ENCODE results near the gene FNDC3B. TPM values are rescaled to one million over a fixed set of nuclear protein-coding genes. Genes with fewer than 3 reads are reported as not detected.

The FNDC3B gene
- total and polyA plus RNA-seq, 4 donors, result 13.3 to 175 (median 100) TPM

- 97 to 98% methylated on average over 2 of the region's 2 CpGs for WGBS, 2 donors
- DNase-seq (no peak), ATAC-seq (ENCODE audit: insufficient read depth, low FRiP score) (no peak)
- Histone ChIP-seq H3K27me3 (ENCODE audit: control insufficient read depth in 3 of 3, insufficient read depth in 3 of 3, low read length in 2 of 3) (no peaks in the 10 kb centered on the region), H3K36me3 (ENCODE audit: control insufficient read depth in 4 of 4, insufficient read depth in 4 of 4, low read length in 4 of 4) (peaks cover 0 to 3% (median 2%) of the 10 kb centered on the region in 4 donors), H3K27ac (ENCODE audit: low read depth in 1 of 2, low read length in 1 of 2) (no peak overlapping the region), H3K9ac (ENCODE audit: insufficient read depth in 1 of 2, low read length in 2 of 2) (no peak overlapping the region), H3K4me1 (ENCODE audit: control insufficient read depth in 5 of 5, insufficient read depth in 5 of 5, low read length in 5 of 5) (peaks cover 0 to 39% (median 0%) of the 10 kb centered on the region in 5 donors), H3K4me3 (no peak overlapping the region), H3K9me3 (ENCODE audit: control insufficient read depth in 4 of 4, insufficient read depth in 3 of 4, low read length in 3 of 4) (no peaks in the 10 kb centered on the region)
- TF ChIP-seq, protein P1, sequence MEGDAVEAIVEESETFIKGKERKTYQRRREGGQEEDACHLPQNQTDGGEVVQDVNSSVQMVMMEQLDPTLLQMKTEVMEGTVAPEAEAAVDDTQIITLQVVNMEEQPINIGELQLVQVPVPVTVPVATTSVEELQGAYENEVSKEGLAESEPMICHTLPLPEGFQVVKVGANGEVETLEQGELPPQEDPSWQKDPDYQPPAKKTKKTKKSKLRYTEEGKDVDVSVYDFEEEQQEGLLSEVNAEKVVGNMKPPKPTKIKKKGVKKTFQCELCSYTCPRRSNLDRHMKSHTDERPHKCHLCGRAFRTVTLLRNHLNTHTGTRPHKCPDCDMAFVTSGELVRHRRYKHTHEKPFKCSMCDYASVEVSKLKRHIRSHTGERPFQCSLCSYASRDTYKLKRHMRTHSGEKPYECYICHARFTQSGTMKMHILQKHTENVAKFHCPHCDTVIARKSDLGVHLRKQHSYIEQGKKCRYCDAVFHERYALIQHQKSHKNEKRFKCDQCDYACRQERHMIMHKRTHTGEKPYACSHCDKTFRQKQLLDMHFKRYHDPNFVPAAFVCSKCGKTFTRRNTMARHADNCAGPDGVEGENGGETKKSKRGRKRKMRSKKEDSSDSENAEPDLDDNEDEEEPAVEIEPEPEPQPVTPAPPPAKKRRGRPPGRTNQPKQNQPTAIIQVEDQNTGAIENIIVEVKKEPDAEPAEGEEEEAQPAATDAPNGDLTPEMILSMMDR (IDR thresholded peaks at IDR 0.05; ENCODE audit: control extremely low read depth, extremely low read depth), result no peak
These were observed 36.8 kb downstream of the FNDC3B start for GRCh38 chr3:172076212-172076611.

DNA sequence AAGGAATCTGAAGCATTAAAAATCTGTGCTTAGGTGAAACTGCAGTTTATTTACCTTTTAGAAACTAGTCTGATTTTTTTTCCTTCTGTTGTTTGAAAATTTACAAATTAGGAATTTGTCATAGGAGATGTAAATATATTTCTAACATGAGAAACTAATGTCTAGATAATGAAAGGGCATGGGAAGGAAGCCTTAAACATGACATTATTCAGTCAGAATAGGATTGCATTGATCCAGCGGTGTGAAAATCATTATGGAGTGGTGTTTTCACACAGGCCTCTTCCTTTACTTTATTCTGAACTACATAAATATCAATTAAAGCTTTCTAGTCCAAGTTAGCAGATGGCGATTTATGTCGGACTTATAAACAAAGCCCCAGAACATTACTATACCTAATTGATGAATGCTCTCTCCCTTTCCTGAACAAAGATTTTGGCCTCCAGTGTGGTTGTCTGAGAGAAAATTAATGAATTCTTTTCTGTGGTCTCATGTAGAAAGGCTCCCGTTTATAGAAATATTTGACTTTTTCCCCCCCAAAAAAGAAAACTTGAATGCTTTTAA is 37.9 kb downstream of the FNDC3B start:
- H3K27ac ChIP-seq (ENCODE audit: low read depth in 1 of 2, low read length in 1 of 2), result no peak overlapping the region
- WGBS, 2 donors, result 86 to 91% methylated on average over 4 of the region's 4 CpGs
- TF ChIP-seq, protein P1 (IDR thresholded peaks at IDR 0.05; ENCODE audit: control extremely low read depth, extremely low read depth), result no peak
- no peak for DNase-seq
- peaks cover 0 to 31% (median 3%) of the 10 kb centered on the region in 5 donors for H3K4me1 ChIP-seq (ENCODE audit: control insufficient read depth in 5 of 5, insufficient read depth in 5 of 5, low read length in 5 of 5)
- H3K36me3 ChIP-seq (ENCODE audit: control insufficient read depth in 4 of 4, insufficient read depth in 4 of 4, low read length in 4 of 4), result peaks cover 0 to 3% (median 3%) of the 10 kb centered on the region in 4 donors
- H3K9ac ChIP-seq (ENCODE audit: insufficient read depth in 1 of 2, low read length in 2 of 2), result no peak overlapping the region
- no peaks in the 10 kb centered on the region for H3K9me3 ChIP-seq (ENCODE audit: control insufficient read depth in 4 of 4, insufficient read depth in 3 of 4, low read length in 3 of 4)
- no peaks in the 10 kb centered on the region for H3K27me3 ChIP-seq (ENCODE audit: control insufficient read depth in 3 of 3, insufficient read depth in 3 of 3, low read length in 2 of 3)
- no peak for ATAC-seq (ENCODE audit: insufficient read depth, low FRiP score)
- no peak overlapping the region for H3K4me3 ChIP-seq

DNA sequence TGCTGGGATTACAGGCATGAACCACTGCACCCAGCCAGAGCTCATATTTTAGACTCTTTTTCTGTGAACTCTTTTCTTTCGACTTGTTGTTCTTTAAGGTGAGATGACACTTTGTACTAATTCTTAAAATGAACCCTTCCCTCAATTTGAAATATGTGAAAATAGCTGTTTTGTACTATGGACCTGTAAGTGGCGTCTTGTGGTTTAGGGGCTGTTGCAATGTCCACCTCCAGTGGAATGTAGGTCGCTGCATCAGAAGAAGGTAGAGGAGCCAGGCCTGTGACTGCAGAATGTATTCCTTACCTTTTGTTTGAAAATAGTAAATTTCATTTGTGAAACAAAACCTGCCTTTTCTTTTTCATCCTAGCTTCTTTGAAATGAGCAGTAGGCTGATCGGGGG is 38.9 kb downstream of the FNDC3B start:
- no peak overlapping the region for H3K9ac ChIP-seq (ENCODE audit: insufficient read depth in 1 of 2, low read length in 2 of 2)
- ATAC-seq (ENCODE audit: insufficient read depth, low FRiP score) (no peak), DNase-seq (no peak)
- no peak overlapping the region for H3K4me3 ChIP-seq
- H3K27ac ChIP-seq (ENCODE audit: low read depth in 1 of 2, low read length in 1 of 2), result no peak overlapping the region
- no peaks in the 10 kb centered on the region for H3K9me3 ChIP-seq (ENCODE audit: control insufficient read depth in 4 of 4, insufficient read depth in 3 of 4, low read length in 3 of 4)
- H3K36me3 ChIP-seq (ENCODE audit: control insufficient read depth in 4 of 4, insufficient read depth in 4 of 4, low read length in 4 of 4), result peaks cover 0 to 6% (median 3%) of the 10 kb centered on the region in 4 donors
- no peaks in the 10 kb centered on the region for H3K27me3 ChIP-seq (ENCODE audit: control insufficient read depth in 3 of 3, insufficient read depth in 3 of 3, low read length in 2 of 3)
- WGBS, 2 donors, result 64 to 82% methylated on average over 4 of the region's 4 CpGs
- TF ChIP-seq, protein P1 (IDR thresholded peaks at IDR 0.05; ENCODE audit: control extremely low read depth, extremely low read depth), result no peak
- peaks cover 0 to 29% (median 4%) of the 10 kb centered on the region in 5 donors for H3K4me1 ChIP-seq (ENCODE audit: control insufficient read depth in 5 of 5, insufficient read depth in 5 of 5, low read length in 5 of 5)

DNA sequence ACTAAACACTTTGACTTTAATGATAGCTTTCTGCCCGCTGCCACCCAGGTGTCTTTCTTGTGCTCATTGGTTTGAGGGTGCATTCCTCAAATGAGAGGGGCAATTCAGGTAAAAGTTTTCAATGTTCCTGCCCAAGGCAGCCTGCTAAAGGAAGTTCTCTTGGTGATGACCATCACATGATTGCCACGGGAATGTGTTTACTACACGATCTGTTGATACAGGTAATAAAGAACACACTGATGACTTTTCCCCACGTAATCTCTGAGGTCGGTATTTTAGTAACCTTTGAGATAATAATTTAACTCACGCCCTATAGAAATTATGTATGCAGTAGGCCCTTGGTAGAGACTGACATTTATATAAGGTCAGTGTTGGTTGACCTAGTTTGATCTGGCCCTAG is 39.3 kb downstream of the FNDC3B start:
- TF ChIP-seq, protein P1 (IDR thresholded peaks at IDR 0.05; ENCODE audit: control extremely low read depth, extremely low read depth), result no peak
- no peak overlapping the region for H3K9ac ChIP-seq (ENCODE audit: insufficient read depth in 1 of 2, low read length in 2 of 2)
- no peak for ATAC-seq (ENCODE audit: insufficient read depth, low FRiP score)
- H3K4me3 ChIP-seq, result no peak overlapping the region
- DNase-seq, result no peak
- no peak overlapping the region for H3K27ac ChIP-seq (ENCODE audit: low read depth in 1 of 2, low read length in 1 of 2)
- 91 to 92% methylated on average over 6 of the region's 6 CpGs for WGBS, 2 donors
- no peaks in the 10 kb centered on the region for H3K27me3 ChIP-seq (ENCODE audit: control insufficient read depth in 3 of 3, insufficient read depth in 3 of 3, low read length in 2 of 3)
- H3K36me3 ChIP-seq (ENCODE audit: control insufficient read depth in 4 of 4, insufficient read depth in 4 of 4, low read length in 4 of 4), result peaks cover 0 to 7% (median 4%) of the 10 kb centered on the region in 4 donors
- peaks cover 0 to 29% (median 4%) of the 10 kb centered on the region in 5 donors for H3K4me1 ChIP-seq (ENCODE audit: control insufficient read depth in 5 of 5, insufficient read depth in 5 of 5, low read length in 5 of 5)
- H3K9me3 ChIP-seq (ENCODE audit: control insufficient read depth in 4 of 4, insufficient read depth in 3 of 4, low read length in 3 of 4), result no peaks in the 10 kb centered on the region

Measured in lung (tissue), 12 donors.